Activated B cell treated with CpG ODN at 0.5 μM for 24 hours (primary cell): ENCODE measurements around the gene CISTR. TPM values are rescaled to one million over a fixed set of nuclear protein-coding genes. Genes with fewer than 3 reads are reported as not detected.

Experiments
- ATAC-seq: fragments of 200-7000 bp; cut with Tn5 transposase; one replicate; pipeline ENCODE4 v1.10.0; 2021; ENCODE audit warnings: low read depth, mild to moderate bottlenecking, moderate library complexity
- CTCF ChIA-PET: fragments of 350-600 bp; sonication (Branson Sonifier 250); formaldehyde crosslinking; loops from one replicate; lab custom pipeline; 2021; ENCODE audit warnings: antibody characterized with exemption; lab: Charles Lee
- POLR2A ChIA-PET: fragments of 350-600 bp; sonication (Branson Sonifier 250); formaldehyde crosslinking; loops from one replicate; lab custom pipeline; 2021; ENCODE audit warnings: antibody characterized with exemption; lab: Charles Lee
- DNase-seq: peaks from one replicate; pipeline ENCODE4 v3.0.0; 2022
- H3K27ac Mint-ChIP-seq: one replicate; pipeline ENCODE4 v1.8.0; 2020; ENCODE audit warnings: mixed read lengths
- H3K27me3 Mint-ChIP-seq: one replicate; pipeline ENCODE4 v1.8.0; 2021; ENCODE audit warnings: mixed read lengths
- H3K36me3 Mint-ChIP-seq: one replicate; pipeline ENCODE4 v1.8.0; 2021; ENCODE audit warnings: low read depth, mixed read lengths
- H3K4me1 Mint-ChIP-seq: one replicate; pipeline ENCODE4 v1.8.0; 2021; ENCODE audit warnings: mixed read lengths
- H3K4me3 Mint-ChIP-seq: one replicate; pipeline ENCODE4 v1.8.0; 2020; ENCODE audit warnings: mild to moderate bottlenecking, mixed read lengths
- H3K9me3 Mint-ChIP-seq: one replicate; pipeline ENCODE4 v1.8.0; 2020; ENCODE audit warnings: mixed read lengths
- CTCF ChIP-seq: fragments of 200-600 bp; IDR thresholded peaks from one replicate; pipeline ENCODE4 v1.8.0; 2022; ENCODE audit warnings: antibody characterized with exemption, mild to moderate bottlenecking
- intact Hi-C: fragments of 100-400 bp; cut with micrococcal nuclease; formaldehyde crosslinking; loops from one replicate; pipeline ENCODE4 v1.15.1; 2024
- total RNA-seq: library from RNA; stranded (reverse); gene quantifications from 2 replicates; pipeline ENCODE4 v1.2.3, GENCODE V29; 2022

CISTR gene
- total RNA-seq, 1 donor from 2014 or later = not detected

- ATAC-seq (no peak), DNase-seq (no peak)
- Mint-ChIP-seq H3K4me3 (no peak overlapping the region), H3K36me3 (no peaks in the 10 kb centered on the region), H3K27me3 (peaks cover 42% of the 10 kb centered on the region), H3K9me3 (no peaks in the 10 kb centered on the region), H3K27ac (no peak overlapping the region), H3K4me1 (peaks cover under 1% of the 10 kb centered on the region)
- intact Hi-C loops = no loop called here
- POLR2A ChIA-PET = no interaction called here
- TF ChIP-seq CTCF = no peak
- CTCF ChIA-PET = no interaction called here
Observed at GRCh38 chr12:53706080-53706479, 45.7 kb downstream of the CISTR start.

- peaks cover 60% of the 10 kb centered on the region for H3K27me3 Mint-ChIP-seq
- H3K4me3 Mint-ChIP-seq = no peak overlapping the region
Observed at GRCh38 chr12:53703756-53704155, 48.0 kb downstream of the CISTR start.

GRCh38 chr12:53701518-53702264 is 50.1 kb downstream of the CISTR start:
- ChIA-PET CTCF (interaction anchor here (0.7 to 4.5 kb wide), 6 partner anchors 8 to 56 kb away, joined by 3 to 99 read pairs (median 4); no protein-coding TSS in a partner anchor), POLR2A (interaction anchor here (1.2 kb wide), 1 partner anchor 41 kb away, joined by 12 read pairs; no protein-coding TSS in a partner anchor)
- Mint-ChIP-seq H3K4me3 (no peak overlapping the region), H3K27me3 (peaks cover 71% of the 10 kb centered on the region), H3K4me1 (peaks cover 4% of the 10 kb centered on the region), H3K36me3 (no peaks in the 10 kb centered on the region), H3K9me3 (no peaks in the 10 kb centered on the region), H3K27ac (no peak overlapping the region)
- intact Hi-C loops = loop anchor here (1.0 to 5.0 kb wide), 2 partner anchors 42 to 511 kb away; no protein-coding TSS in a partner anchor
- ATAC-seq (peak; percentile 85), DNase-seq (peak; percentile 56)
- peak; percentile 65 for TF ChIP-seq CTCF

More at GRCh38 chr12:53703756-53704155, 48.0 kb downstream of the CISTR start:
- ChIA-PET CTCF (interaction anchor here (0.9 to 4.5 kb wide), 3 partner anchors 10 to 42 kb away, joined by 3 to 99 read pairs (median 6); no protein-coding TSS in a partner anchor), POLR2A (no interaction called here)
- Mint-ChIP-seq H3K9me3 (no peaks in the 10 kb centered on the region), H3K4me1 (no peaks in the 10 kb centered on the region), H3K27ac (no peak overlapping the region), H3K36me3 (no peaks in the 10 kb centered on the region)
- TF ChIP-seq CTCF = no peak
- intact Hi-C loops = loop anchor here (5.0 kb wide), 1 partner anchor 509 kb away; no protein-coding TSS in a partner anchor
- ATAC-seq (no peak), DNase-seq (no peak)

- no peak overlapping the region for H3K4me3 Mint-ChIP-seq
- no peak for ATAC-seq
- H3K36me3 Mint-ChIP-seq = no peaks in the 10 kb centered on the region
- H3K4me1 Mint-ChIP-seq = peaks cover 16% of the 10 kb centered on the region
- no peaks in the 10 kb centered on the region for H3K9me3 Mint-ChIP-seq
- peaks cover 72% of the 10 kb centered on the region for H3K27me3 Mint-ChIP-seq
- intact Hi-C loops = loop anchor here (5.0 kb wide), 1 partner anchor 512 kb away; no protein-coding TSS in a partner anchor
- no peak for DNase-seq
- ChIA-PET POLR2A (no interaction called here), CTCF (interaction anchor here (0.9 to 4.2 kb wide), 4 partner anchors 39 to 500 kb away, joined by 3 to 61 read pairs (median 3); no protein-coding TSS in a partner anchor)
- no peak overlapping the region for H3K27ac Mint-ChIP-seq
- no peak for TF ChIP-seq CTCF
Observed at GRCh38 chr12:53700567-53700966, 51.2 kb downstream of the CISTR start.

GRCh38 chr12:53699678-53700025 is 52.1 kb downstream of the CISTR start:
- ATAC-seq (no peak), DNase-seq (no peak)
- intact Hi-C loops = loop anchor here (5.0 to 10.0 kb wide), 2 partner anchors 265 to 513 kb away; no protein-coding TSS in a partner anchor
- CTCF ChIA-PET = interaction anchor here (0.8 to 4.2 kb wide), 3 partner anchors 11 to 46 kb away, joined by 3 to 61 read pairs (median 3); no protein-coding TSS in a partner anchor
- no peaks in the 10 kb centered on the region for H3K9me3 Mint-ChIP-seq
- no peak overlapping the region for H3K4me3 Mint-ChIP-seq
- H3K4me1 Mint-ChIP-seq = peaks cover 23% of the 10 kb centered on the region
- no peak overlapping the region for H3K27ac Mint-ChIP-seq
- H3K36me3 Mint-ChIP-seq = no peaks in the 10 kb centered on the region
- POLR2A ChIA-PET = interaction anchor here (0.6 kb wide), 1 partner anchor 66 kb away, joined by 6 read pairs; no protein-coding TSS in a partner anchor
- no peak for TF ChIP-seq CTCF
- H3K27me3 Mint-ChIP-seq = peaks cover 76% of the 10 kb centered on the region
